Measurements from ENCODE around the gene GMPS.

DNA sequence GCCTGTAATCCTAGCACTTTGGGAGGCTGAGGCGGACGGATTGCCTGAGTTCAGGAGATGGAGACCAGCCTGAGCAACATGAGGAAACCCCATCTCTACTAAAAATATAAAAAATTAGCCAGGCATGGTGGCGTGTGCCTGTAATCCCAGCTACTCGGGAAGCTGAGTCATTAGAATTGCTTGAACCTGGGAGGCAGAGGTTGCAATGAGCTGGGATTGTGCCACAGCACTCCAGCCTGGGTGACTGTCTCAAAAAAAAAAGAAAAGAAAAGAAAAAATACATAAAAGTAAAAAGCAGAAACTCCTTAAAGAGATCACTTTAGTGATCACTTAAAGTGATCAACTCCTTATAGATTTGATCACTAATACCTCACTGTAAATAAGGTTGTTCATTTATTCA, 78.0 kb downstream of the GMPS start:
- TF ChIP-seq CTCF (IDR thresholded peaks at IDR 0.05) (no peak), POLR2A (IDR thresholded peaks at IDR 0.05) (no peak)
